Peyer's patch (tissue), 4 donors: ENCODE data around the gene HTR4. TPM values are rescaled to one million over a fixed set of nuclear protein-coding genes. Genes with fewer than 3 reads are reported as not detected.

ENCODE experiments used
- DNase-seq, 3 donors: peaks; one replicate each; pipeline ENCODE4 v3.0.0-alpha.2; 2017 to 2019
- H3K27ac ChIP-seq, 4 donors: fragments of 200-600 bp; sonication (generic); one replicate each; pipeline ENCODE4 v1.5.1; 2016 to 2019
- H3K27me3 ChIP-seq, 2 donors: fragments of 200-600 bp; sonication (generic); one replicate each; pipeline ENCODE4 v1.5.1; 2019
- H3K36me3 ChIP-seq, 3 donors: fragments of 200-600 bp; sonication (generic); one replicate each; pipeline ENCODE4 v1.5.1; 2016 to 2019
- H3K4me1 ChIP-seq, 4 donors: fragments of 200-600 bp; sonication (generic); one replicate each; pipeline ENCODE4 v1.5.1; 2016 to 2019
- H3K4me3 ChIP-seq, 4 donors: fragments of 200-600 bp; sonication (generic); 1 replicate in 3 of 4; 2 replicates in 1 of 4; pipeline ENCODE4 v1.5.1; 2016 to 2019; ENCODE audit warnings: mild to moderate bottlenecking in 1 of 4
- H3K9me3 ChIP-seq, 4 donors: fragments of 200-600 bp; sonication (generic); one replicate each; pipeline ENCODE4 v1.5.1; 2016 to 2019; ENCODE audit warnings: mild to moderate bottlenecking in 1 of 4
- CTCF ChIP-seq, 6 experiments: fragments of 450-650 bp in 4 of 6; fragments of 200-600 bp in 2 of 6; sonication (generic) in 1 of 6; IDR thresholded peaks; one replicate each; pipeline ENCODE4 v1.5.1; 2017 to 2019; ENCODE audit warnings: antibody characterized with exemption in 6 of 6, mild to moderate bottlenecking in 3 of 6, moderate library complexity in 1 of 6
- POLR2A ChIP-seq, 2 donors: fragments of 450-650 bp; IDR thresholded peaks; one replicate each; pipeline ENCODE4 v1.5.1; 2017; ENCODE audit warnings: antibody characterized with exemption in 2 of 2, mild to moderate bottlenecking in 2 of 2, moderate library complexity in 2 of 2
- total RNA-seq, 4 donors: library from RNA; depleted of rRNA; stranded (reverse); fragments of >200 nt; gene quantifications; one replicate each; pipeline ENCODE4 v1.1.0, GENCODE V29; 2016

HTR4 gene
- total RNA-seq, 4 donors from 2014 or later = 21.5 to 46.6 (median 44.1) TPM

GRCh38 chr5:148696187-148697036 is 42.1 kb upstream of the HTR4 start:
- Histone ChIP-seq H3K36me3 (no peaks in the 10 kb centered on the region), H3K4me3 (no peak overlapping the region), H3K4me1 (no peaks in the 10 kb centered on the region), H3K9me3 (no peaks in the 10 kb centered on the region), H3K27ac (no peak overlapping the region), H3K27me3 (no peaks in the 10 kb centered on the region)
- TF ChIP-seq CTCF (IDR thresholded peaks at IDR 0.05) (no peak), POLR2A (IDR thresholded peaks at IDR 0.05) (no peak)
- no peak for DNase-seq

GRCh38 chr5:148690945-148691344 is 36.6 kb upstream of the HTR4 start:
- no peak for DNase-seq
- peaks cover 0 to 4% (median 0%) of the 10 kb centered on the region in 4 donors for H3K9me3 ChIP-seq
- no peaks in the 10 kb centered on the region for H3K4me1 ChIP-seq
- no peaks in the 10 kb centered on the region for H3K27me3 ChIP-seq
- no peak overlapping the region for H3K27ac ChIP-seq
- no peak overlapping the region for H3K4me3 ChIP-seq
- TF ChIP-seq CTCF (IDR thresholded peaks at IDR 0.05) (no peak), POLR2A (IDR thresholded peaks at IDR 0.05) (no peak)
- no peaks in the 10 kb centered on the region for H3K36me3 ChIP-seq

- H3K9me3 ChIP-seq = peaks cover 0 to 4% (median 0%) of the 10 kb centered on the region in 4 donors
- no peak overlapping the region for H3K27ac ChIP-seq
- H3K4me3 ChIP-seq = no peak overlapping the region
- H3K4me1 ChIP-seq = peaks cover 0 to 10% (median 0%) of the 10 kb centered on the region in 4 donors
- H3K27me3 ChIP-seq = no peaks in the 10 kb centered on the region
- TF ChIP-seq CTCF (IDR thresholded peaks at IDR 0.05) (no peak), POLR2A (IDR thresholded peaks at IDR 0.05) (no peak)
- no peak for DNase-seq
- no peaks in the 10 kb centered on the region for H3K36me3 ChIP-seq
Observed at GRCh38 chr5:148688787-148689186, 34.5 kb upstream of the HTR4 start.

GRCh38 chr5:148687871-148688270 is 33.5 kb upstream of the HTR4 start:
- no peak for TF ChIP-seq CTCF (IDR thresholded peaks at IDR 0.05)
- TF ChIP-seq POLR2A (IDR thresholded peaks at IDR 0.05) = no peak
- Histone ChIP-seq H3K9me3 (peaks cover 0 to 4% (median 0%) of the 10 kb centered on the region in 4 donors), H3K4me1 (peaks cover 0 to 10% (median 0%) of the 10 kb centered on the region in 4 donors), H3K36me3 (no peaks in the 10 kb centered on the region), H3K27me3 (no peaks in the 10 kb centered on the region), H3K4me3 (no peak overlapping the region), H3K27ac (no peak overlapping the region)
- no peak for DNase-seq

GRCh38 chr5:148687427-148687826 is 33.1 kb upstream of the HTR4 start:
- DNase-seq = peak in 2 of 3 donors; percentile 43 to 64
- Histone ChIP-seq H3K9me3 (peaks cover 0 to 4% (median 0%) of the 10 kb centered on the region in 4 donors), H3K27me3 (no peaks in the 10 kb centered on the region), H3K27ac (no peak overlapping the region), H3K4me1 (peaks cover 0 to 14% (median 0%) of the 10 kb centered on the region in 4 donors), H3K4me3 (no peak overlapping the region), H3K36me3 (no peaks in the 10 kb centered on the region)
- TF ChIP-seq POLR2A (IDR thresholded peaks at IDR 0.05) (no peak), CTCF (IDR thresholded peaks at IDR 0.05) (peak in 4 of 6 experiments; percentile 35 to 97 (median 94))
